AG09319 (cell line): ENCODE measurements around the gene DCST1.
"Not testable (repeated sequence)": the region's sequence is repeated elsewhere in the genome, so short reads cannot be mapped to it uniquely, and the experiment has no call there.

Experiments used
- DNase-seq: peaks from one replicate; pipeline ENCODE4 v3.0.0-alpha.2; 2010; ENCODE audit warnings: low read depth; ENCODE audit errors: extremely low read depth
- CTCF ChIP-seq: IDR thresholded peaks from 2 replicates; pipeline ENCODE4 v1.5.1; 2011; ENCODE audit warnings: low read depth, mild to moderate bottlenecking, inconsistent platforms, low read length, moderate library complexity

The DCST1 gene

GRCh38 chr1:155033524-155033923 lies at the start of gene DCST1, which contains the start of gene DCST2:
TSS of gene DCST1 (plus strand) at chr1:155033824. CDS start at chr1:155034037, 213 bp downstream.
TSS of gene DCST2 (minus strand) at chr1:155033781. CDS start at chr1:155033701, 80 bp downstream.
- no peak for TF ChIP-seq CTCF
- DNase-seq: no peak

GRCh38 chr1:154986736-154987135 lies 46.9 kb upstream of the DCST1 start:
- not testable (repeated sequence) for DNase-seq

GRCh38 chr1:154987326-154987725 lies 46.3 kb upstream of the DCST1 start:
- no peak for TF ChIP-seq CTCF
- DNase-seq: no peak

- TF ChIP-seq CTCF: no peak
- no peak for DNase-seq
Observed at GRCh38 chr1:154988058-154988954, 45.3 kb upstream of the DCST1 start.

- no peak for DNase-seq
- TF ChIP-seq CTCF: no peak
Observed at GRCh38 chr1:154989195-154989860, 44.3 kb upstream of the DCST1 start.

- DNase-seq: no peak
- TF ChIP-seq CTCF: no peak
Observed at GRCh38 chr1:154990276-154990675, 43.3 kb upstream of the DCST1 start.

GRCh38 chr1:154992721-154993571 lies 40.7 kb upstream of the DCST1 start:
- DNase-seq: no peak
- TF ChIP-seq CTCF: peak; percentile 16
